Measurements from ENCODE around the gene TMUB2. TPM values are rescaled to one million over a fixed set of nuclear protein-coding genes. Genes with fewer than 3 reads are reported as not detected.

Gene TMUB2
- total and polyA plus RNA-seq, 2 of the 13 experiments (the other 11 are each of a cell fraction or from before 2014, with no cell fraction given): 26.9 to 50.8 TPM

DNA sequence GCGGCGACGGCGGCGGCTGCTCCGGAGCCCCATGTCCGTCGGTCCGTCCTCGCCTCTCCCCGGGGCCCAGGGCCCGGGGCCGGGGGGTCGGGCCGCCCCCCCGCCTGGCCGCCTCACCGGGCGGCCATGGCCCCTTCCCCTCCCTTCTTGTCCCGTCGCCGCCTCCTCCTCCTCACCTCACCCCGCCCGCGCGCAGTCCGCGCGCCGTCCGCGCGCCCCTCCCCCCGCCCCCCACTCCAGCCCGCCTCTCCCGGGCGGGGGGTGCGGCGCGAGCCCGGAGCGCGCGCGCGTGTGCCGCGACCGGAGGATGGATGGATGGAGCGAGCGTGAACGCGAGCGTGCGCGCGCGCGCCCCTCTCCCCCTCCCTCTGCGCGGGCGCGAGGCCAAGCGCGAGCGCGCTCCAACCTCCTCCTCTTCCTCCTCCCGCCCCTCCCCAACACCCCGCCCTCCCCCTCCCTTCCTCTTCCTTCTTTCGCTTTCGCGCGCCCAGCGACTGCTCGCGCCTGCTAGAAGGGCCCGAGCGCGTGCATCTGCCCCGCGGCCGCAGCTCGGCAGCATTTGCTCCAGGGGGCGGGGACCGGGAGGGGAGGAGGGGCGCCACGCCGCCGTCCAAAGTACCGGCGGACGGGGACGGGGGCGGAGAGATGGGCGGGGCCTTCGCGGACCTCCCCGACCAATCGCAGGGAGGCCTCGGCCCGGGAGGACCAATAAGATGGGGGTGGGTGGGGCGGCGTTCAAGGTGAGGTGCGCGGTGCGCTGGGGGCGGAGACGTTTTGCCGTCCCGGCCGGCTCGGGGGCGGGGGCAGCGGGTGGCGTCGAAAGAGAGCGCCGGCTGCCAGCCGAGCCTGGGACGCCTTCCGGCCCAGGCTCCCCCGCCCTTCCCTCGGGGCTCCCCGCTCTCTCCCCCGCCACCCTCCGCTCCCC lies 13.0 kb downstream of the TMUB2 start, which contains the start of gene ATXN7L3 (continued):
- TF ChIP-seq ZNF264 (CRISPR knock-in tag; IDR thresholded peaks at IDR 0.05) (0 out of 2 replicates have a peak, but pooled peaks have one; percentile 20), ARID5B (CRISPR knock-in tag; IDR thresholded peaks at IDR 0.05) (no peak), ZC3H13 (CRISPR knock-in tag; IDR thresholded peaks at IDR 0.05) (no peak), RFX3 (CRISPR knock-in tag; IDR thresholded peaks at IDR 0.05) (no peak), RFX1 (IDR thresholded peaks at IDR 0.05) (no peak), ZNF773 (CRISPR knock-in tag; IDR thresholded peaks at IDR 0.05; ENCODE audit: borderline replicate concordance) (no peak), ZUFSP (CRISPR knock-in tag; IDR thresholded peaks at IDR 0.05; ENCODE audit: borderline replicate concordance) (no peak), TCF7L2 (IDR thresholded peaks at IDR 0.05; ENCODE audit: low read depth, low read length) (no peak), GABPB1 (CRISPR knock-in tag; IDR thresholded peaks at IDR 0.05) (peak; percentile 93), MXD4 (CRISPR knock-in tag; IDR thresholded peaks at IDR 0.05) (no peak), HMG20A (CRISPR knock-in tag; IDR thresholded peaks at IDR 0.05; ENCODE audit: borderline replicate concordance) (no peak), SALL2 (CRISPR knock-in tag; IDR thresholded peaks at IDR 0.05) (peak; percentile 17), ZNF138 (CRISPR knock-in tag; IDR thresholded peaks at IDR 0.05; ENCODE audit: low read depth) (no peak), ZNF660 (CRISPR knock-in tag; IDR thresholded peaks at IDR 0.05; ENCODE audit: borderline replicate concordance, low read depth) (no peak)
- TF ChIP-seq, protein P1, sequence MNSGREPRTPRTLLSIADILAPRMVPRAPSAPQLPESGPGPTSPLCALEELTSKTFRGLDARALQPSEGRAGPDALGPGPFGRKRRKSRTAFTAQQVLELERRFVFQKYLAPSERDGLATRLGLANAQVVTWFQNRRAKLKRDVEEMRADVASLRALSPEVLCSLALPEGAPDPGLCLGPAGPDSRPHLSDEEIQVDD (CRISPR knock-in tag; IDR thresholded peaks at IDR 0.05; ENCODE audit: borderline replicate concordance): no peak
- TF ChIP-seq, protein P2, sequence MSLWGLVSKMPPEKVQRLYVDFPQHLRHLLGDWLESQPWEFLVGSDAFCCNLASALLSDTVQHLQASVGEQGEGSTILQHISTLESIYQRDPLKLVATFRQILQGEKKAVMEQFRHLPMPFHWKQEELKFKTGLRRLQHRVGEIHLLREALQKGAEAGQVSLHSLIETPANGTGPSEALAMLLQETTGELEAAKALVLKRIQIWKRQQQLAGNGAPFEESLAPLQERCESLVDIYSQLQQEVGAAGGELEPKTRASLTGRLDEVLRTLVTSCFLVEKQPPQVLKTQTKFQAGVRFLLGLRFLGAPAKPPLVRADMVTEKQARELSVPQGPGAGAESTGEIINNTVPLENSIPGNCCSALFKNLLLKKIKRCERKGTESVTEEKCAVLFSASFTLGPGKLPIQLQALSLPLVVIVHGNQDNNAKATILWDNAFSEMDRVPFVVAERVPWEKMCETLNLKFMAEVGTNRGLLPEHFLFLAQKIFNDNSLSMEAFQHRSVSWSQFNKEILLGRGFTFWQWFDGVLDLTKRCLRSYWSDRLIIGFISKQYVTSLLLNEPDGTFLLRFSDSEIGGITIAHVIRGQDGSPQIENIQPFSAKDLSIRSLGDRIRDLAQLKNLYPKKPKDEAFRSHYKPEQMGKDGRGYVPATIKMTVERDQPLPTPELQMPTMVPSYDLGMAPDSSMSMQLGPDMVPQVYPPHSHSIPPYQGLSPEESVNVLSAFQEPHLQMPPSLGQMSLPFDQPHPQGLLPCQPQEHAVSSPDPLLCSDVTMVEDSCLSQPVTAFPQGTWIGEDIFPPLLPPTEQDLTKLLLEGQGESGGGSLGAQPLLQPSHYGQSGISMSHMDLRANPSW (CRISPR knock-in tag; IDR thresholded peaks at IDR 0.05; ENCODE audit: borderline replicate concordance): no peak
- TF ChIP-seq, protein P3, sequence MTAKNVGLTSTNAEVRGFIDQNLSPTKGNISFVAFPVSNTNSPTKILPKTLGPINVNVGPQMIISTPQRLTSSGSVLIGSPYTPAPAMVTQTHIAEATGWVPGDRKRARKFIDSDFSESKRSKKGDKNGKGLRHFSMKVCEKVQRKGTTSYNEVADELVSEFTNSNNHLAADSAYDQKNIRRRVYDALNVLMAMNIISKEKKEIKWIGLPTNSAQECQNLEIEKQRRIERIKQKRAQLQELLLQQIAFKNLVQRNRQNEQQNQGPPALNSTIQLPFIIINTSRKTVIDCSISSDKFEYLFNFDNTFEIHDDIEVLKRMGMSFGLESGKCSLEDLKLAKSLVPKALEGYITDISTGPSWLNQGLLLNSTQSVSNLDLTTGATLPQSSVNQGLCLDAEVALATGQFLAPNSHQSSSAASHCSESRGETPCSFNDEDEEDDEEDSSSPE (CRISPR knock-in tag; IDR thresholded peaks at IDR 0.05): peak; percentile 56; the same call in 1 of the 2 replicates
- TF ChIP-seq, protein P4, sequence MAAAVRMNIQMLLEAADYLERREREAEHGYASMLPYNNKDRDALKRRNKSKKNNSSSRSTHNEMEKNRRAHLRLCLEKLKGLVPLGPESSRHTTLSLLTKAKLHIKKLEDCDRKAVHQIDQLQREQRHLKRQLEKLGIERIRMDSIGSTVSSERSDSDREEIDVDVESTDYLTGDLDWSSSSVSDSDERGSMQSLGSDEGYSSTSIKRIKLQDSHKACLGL (CRISPR knock-in tag; IDR thresholded peaks at IDR 0.05): 0 out of 2 replicates have a peak, but pooled peaks have one; percentile 5

All from HepG2 (cell line).